ENCODE results near the gene FOXK1. TPM values are rescaled to one million over a fixed set of nuclear protein-coding genes. Genes with fewer than 3 reads are reported as not detected.

Gene FOXK1
- polyA plus RNA-seq, 1 experiment: 3.4 TPM

GRCh38 chr7:4711093-4711492 lies 29.0 kb downstream of the FOXK1 start:
- TF ChIP-seq, protein P1, sequence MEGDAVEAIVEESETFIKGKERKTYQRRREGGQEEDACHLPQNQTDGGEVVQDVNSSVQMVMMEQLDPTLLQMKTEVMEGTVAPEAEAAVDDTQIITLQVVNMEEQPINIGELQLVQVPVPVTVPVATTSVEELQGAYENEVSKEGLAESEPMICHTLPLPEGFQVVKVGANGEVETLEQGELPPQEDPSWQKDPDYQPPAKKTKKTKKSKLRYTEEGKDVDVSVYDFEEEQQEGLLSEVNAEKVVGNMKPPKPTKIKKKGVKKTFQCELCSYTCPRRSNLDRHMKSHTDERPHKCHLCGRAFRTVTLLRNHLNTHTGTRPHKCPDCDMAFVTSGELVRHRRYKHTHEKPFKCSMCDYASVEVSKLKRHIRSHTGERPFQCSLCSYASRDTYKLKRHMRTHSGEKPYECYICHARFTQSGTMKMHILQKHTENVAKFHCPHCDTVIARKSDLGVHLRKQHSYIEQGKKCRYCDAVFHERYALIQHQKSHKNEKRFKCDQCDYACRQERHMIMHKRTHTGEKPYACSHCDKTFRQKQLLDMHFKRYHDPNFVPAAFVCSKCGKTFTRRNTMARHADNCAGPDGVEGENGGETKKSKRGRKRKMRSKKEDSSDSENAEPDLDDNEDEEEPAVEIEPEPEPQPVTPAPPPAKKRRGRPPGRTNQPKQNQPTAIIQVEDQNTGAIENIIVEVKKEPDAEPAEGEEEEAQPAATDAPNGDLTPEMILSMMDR (IDR thresholded peaks at IDR 0.05; ENCODE audit: low read depth, low read length): no peak
- ChIA-PET POLR2A (interaction anchor here (0.6 to 1.0 kb wide), 3 partner anchors 27 to 81 kb away, joined by 3 to 7 read pairs (median 5); no protein-coding TSS in a partner anchor), CTCF (interaction anchor here (0.6 kb wide), 1 partner anchor 374 kb away, joined by 3 read pairs; no protein-coding TSS in a partner anchor)
- DNase-seq (ENCODE audit: low read depth, low spot score): no peak
- H3K27ac ChIP-seq (ENCODE audit: low read depth, low read length): no peak overlapping the region
- H3K27me3 ChIP-seq (ENCODE audit: control insufficient read depth, insufficient read depth, low read length): no peaks in the 10 kb centered on the region
- H3K4me3 ChIP-seq (ENCODE audit: low read depth, low read length): no peak overlapping the region
- H3K9me3 ChIP-seq (ENCODE audit: control insufficient read depth, insufficient read depth, low read length): peaks cover 25% of the 10 kb centered on the region; the same call in 1 of the 2 replicates

GRCh38 chr7:4711634-4712033 lies 29.5 kb downstream of the FOXK1 start:
- POLR2A ChIA-PET: interaction anchor here (0.6 kb wide), 1 partner anchor 26 kb away, joined by 5 read pairs; no protein-coding TSS in a partner anchor
- Histone ChIP-seq H3K9me3 (ENCODE audit: control insufficient read depth, insufficient read depth, low read length) (peaks cover 25% of the 10 kb centered on the region; the same call in 1 of the 2 replicates), H3K27me3 (ENCODE audit: control insufficient read depth, insufficient read depth, low read length) (no peaks in the 10 kb centered on the region), H3K27ac (ENCODE audit: low read depth, low read length) (no peak overlapping the region), H3K4me3 (ENCODE audit: low read depth, low read length) (no peak overlapping the region)
- TF ChIP-seq, protein P1 (IDR thresholded peaks at IDR 0.05; ENCODE audit: low read depth, low read length): no peak
- CTCF ChIA-PET: no interaction called here
- no peak for DNase-seq (ENCODE audit: low read depth, low spot score)

GRCh38 chr7:4712281-4713182 lies 30.4 kb downstream of the FOXK1 start:
- Histone ChIP-seq H3K27ac (ENCODE audit: low read depth, low read length) (no peak overlapping the region), H3K9me3 (ENCODE audit: control insufficient read depth, insufficient read depth, low read length) (peaks cover 28% of the 10 kb centered on the region; the same call in 1 of the 2 replicates), H3K4me3 (ENCODE audit: low read depth, low read length) (no peak overlapping the region), H3K27me3 (ENCODE audit: control insufficient read depth, insufficient read depth, low read length) (no peaks in the 10 kb centered on the region)
- ChIA-PET CTCF (interaction anchor here (0.6 kb wide), 1 partner anchor 335 kb away, joined by 6 read pairs; no protein-coding TSS in a partner anchor), POLR2A (interaction anchor here (0.7 to 1.1 kb wide), 4 partner anchors 12 to 34 kb away, joined by 3 to 4 read pairs (median 4); no protein-coding TSS in a partner anchor)
- DNase-seq (ENCODE audit: low read depth, low spot score): no peak
- TF ChIP-seq, protein P1 (IDR thresholded peaks at IDR 0.05; ENCODE audit: low read depth, low read length): no peak

- no peak for DNase-seq (ENCODE audit: low read depth, low spot score)
- no peak overlapping the region for H3K4me3 ChIP-seq (ENCODE audit: low read depth, low read length)
- H3K27me3 ChIP-seq (ENCODE audit: control insufficient read depth, insufficient read depth, low read length): no peaks in the 10 kb centered on the region
- H3K9me3 ChIP-seq (ENCODE audit: control insufficient read depth, insufficient read depth, low read length): peaks cover 28% of the 10 kb centered on the region; the same call in 1 of the 2 replicates
- TF ChIP-seq, protein P1 (IDR thresholded peaks at IDR 0.05; ENCODE audit: low read depth, low read length): no peak
- H3K27ac ChIP-seq (ENCODE audit: low read depth, low read length): no peak overlapping the region
- ChIA-PET CTCF (interaction anchor here (0.6 kb wide), 1 partner anchor 334 kb away, joined by 6 read pairs; no protein-coding TSS in a partner anchor), POLR2A (interaction anchor here (0.5 to 1.1 kb wide), 5 partner anchors 11 to 59 kb away, joined by 3 to 4 read pairs (median 3); no protein-coding TSS in a partner anchor)
Observed at GRCh38 chr7:4713183-4713784, 31.2 kb downstream of the FOXK1 start.
